Measurements from ENCODE around the gene IFRD2. TPM values are rescaled to one million over a fixed set of nuclear protein-coding genes. Genes with fewer than 3 reads are reported as not detected.

Gene IFRD2
- total RNA-seq, 4 donors from 2014 or later, result 42.0 to 129 (median 56.2) TPM

GRCh38 chr3:50242381-50242770 lies 49.9 kb downstream of the IFRD2 start:
- TF ChIP-seq CTCF (IDR thresholded peaks at IDR 0.05) (no peak), POLR2A (IDR thresholded peaks at IDR 0.05) (no peak), EP300 (IDR thresholded peaks at IDR 0.05) (no peak)
- Histone ChIP-seq H3K27ac (peak overlapping the region; percentile 26 to 96 (median 80)), H3K4me1 (peaks cover 0 to 92% (median 90%) of the 10 kb centered on the region in 4 donors), H3K9me3 (no peaks in the 10 kb centered on the region), H3K36me3 (peaks cover 0 to 10% (median 0%) of the 10 kb centered on the region in 3 donors), H3K4me3 (no peak overlapping the region), H3K27me3 (no peaks in the 10 kb centered on the region)
- WGBS, 2 donors, result 40 to 47% methylated on average over 3 of the region's 3 CpGs
- DNase-seq (ENCODE audit: low spot score in 2 of 2), result peak in 1 of 2 donors; percentile 4

- peaks cover 0 to 10% (median 0%) of the 10 kb centered on the region in 3 donors for H3K36me3 ChIP-seq
- H3K4me3 ChIP-seq, result no peak overlapping the region
- TF ChIP-seq EP300 (IDR thresholded peaks at IDR 0.05) (no peak), CTCF (IDR thresholded peaks at IDR 0.05) (no peak), POLR2A (IDR thresholded peaks at IDR 0.05) (no peak)
- peaks cover 0 to 87% (median 85%) of the 10 kb centered on the region in 4 donors for H3K4me1 ChIP-seq
- no peaks in the 10 kb centered on the region for H3K9me3 ChIP-seq
- peak overlapping the region; percentile 26 to 96 (median 80) for H3K27ac ChIP-seq
- no peak for DNase-seq (ENCODE audit: low spot score in 2 of 2)
- H3K27me3 ChIP-seq, result no peaks in the 10 kb centered on the region
- WGBS, 2 donors, result 39 to 66% methylated on average over 3 to 5 of the region's 7 CpGs
These were observed 50.4 kb downstream of the IFRD2 start for GRCh38 chr3:50241713-50242380.

GRCh38 chr3:50241163-50241562 lies 51.1 kb downstream of the IFRD2 start:
- no peak for DNase-seq (ENCODE audit: low spot score in 2 of 2)
- Histone ChIP-seq H3K4me1 (peaks cover 0 to 80% (median 78%) of the 10 kb centered on the region in 4 donors), H3K9me3 (no peaks in the 10 kb centered on the region), H3K36me3 (peaks cover 0 to 10% (median 0%) of the 10 kb centered on the region in 3 donors), H3K27me3 (no peaks in the 10 kb centered on the region), H3K27ac (peak overlapping the region in 3 of 4 donors; percentile 75 to 96 (median 84)), H3K4me3 (no peak overlapping the region)
- 33 to 44% methylated on average over 4 of the region's 4 CpGs for WGBS, 2 donors
- TF ChIP-seq EP300 (IDR thresholded peaks at IDR 0.05) (no peak), CTCF (IDR thresholded peaks at IDR 0.05) (no peak), POLR2A (IDR thresholded peaks at IDR 0.05) (no peak)

GRCh38 chr3:50239649-50240048 lies 52.6 kb downstream of the IFRD2 start:
- Histone ChIP-seq H3K27me3 (no peaks in the 10 kb centered on the region), H3K36me3 (peaks cover 0 to 10% (median 0%) of the 10 kb centered on the region in 3 donors), H3K4me3 (no peak overlapping the region), H3K4me1 (peaks cover 0 to 74% (median 72%) of the 10 kb centered on the region in 4 donors), H3K27ac (peak overlapping the region; percentile 23 to 96 (median 88)), H3K9me3 (no peaks in the 10 kb centered on the region)
- DNase-seq (ENCODE audit: low spot score in 2 of 2), result no peak
- WGBS, 2 donors, result 72 to 77% methylated on average over 4 of the region's 4 CpGs
- TF ChIP-seq EP300 (IDR thresholded peaks at IDR 0.05) (no peak), CTCF (IDR thresholded peaks at IDR 0.05) (no peak), POLR2A (IDR thresholded peaks at IDR 0.05) (no peak)

- peak overlapping the region; percentile 75 to 96 (median 88) for H3K27ac ChIP-seq
- no peaks in the 10 kb centered on the region for H3K27me3 ChIP-seq
- WGBS, 2 donors, result 5 to 20% methylated on average over 7 of the region's 7 CpGs
- peak overlapping the region; percentile 77 to 91 (median 80) for H3K4me3 ChIP-seq
- no peaks in the 10 kb centered on the region for H3K9me3 ChIP-seq
- DNase-seq (ENCODE audit: low spot score in 2 of 2), result peak; percentile 72 to 74
- H3K36me3 ChIP-seq, result peaks cover 0 to 10% (median 0%) of the 10 kb centered on the region in 3 donors
- TF ChIP-seq POLR2A (IDR thresholded peaks at IDR 0.05) (peak in 1 of 2 donors; percentile 26), EP300 (IDR thresholded peaks at IDR 0.05) (peak in 1 of 2 donors; percentile 56), CTCF (IDR thresholded peaks at IDR 0.05) (no peak)
- H3K4me1 ChIP-seq, result peaks cover 0 to 69% (median 64%) of the 10 kb centered on the region in 4 donors
These were observed 53.6 kb downstream of the IFRD2 start for GRCh38 chr3:50238549-50239026.
